HCT116 (cell line): ENCODE measurements around the gene BRMS1.

Experiments used
- POLR2A ChIP-seq: IDR thresholded peaks from 2 replicates; pipeline ENCODE4 v1.7.0; 2011; ENCODE audit warnings: borderline replicate concordance; ENCODE audit not compliant: insufficient read depth, insufficient read length; ENCODE audit errors: extremely low read depth
- SIN3A ChIP-seq: IDR thresholded peaks from 2 replicates; pipeline ENCODE4 v1.6.1; 2012; ENCODE audit warnings: low read depth
- TCF7L2 ChIP-seq: IDR thresholded peaks from 2 replicates; pipeline ENCODE4 v1.7.0; 2011; ENCODE audit warnings: borderline replicate concordance, inconsistent platforms; ENCODE audit not compliant: insufficient read depth, insufficient read length; ENCODE audit errors: extremely low read depth
- YY1 ChIP-seq: IDR thresholded peaks from 2 replicates; pipeline ENCODE4 v1.6.1; 2011; ENCODE audit warnings: low read length, low read depth, moderate library complexity, mild to moderate bottlenecking; ENCODE audit not compliant: insufficient replicate concordance; ENCODE audit errors: extremely low read depth
- TF ChIP-seq, protein P1 (sequence below): IDR thresholded peaks from 2 replicates; pipeline ENCODE4 v1.6.1; 2012
- TF ChIP-seq, protein P2 (sequence below), 3 experiments: fragments of 200-600 bp in 1 of 3; sonication (generic) in 1 of 3; IDR thresholded peaks in 2 of 3; conservative IDR thresholded peaks in 1 of 3; 2 replicates each; pipeline ENCODE4 v1.5.1; 2012 to 2017; ENCODE audit warnings: low read depth in 2 of 3, low read length in 2 of 3, antibody characterized with exemption in 1 of 3, borderline replicate concordance in 1 of 3, control low read depth in 1 of 3, mild to moderate bottlenecking in 1 of 3, mixed read lengths in 1 of 3, mixed run types in 1 of 3, moderate library complexity in 1 of 3; ENCODE audit not compliant: insufficient read depth in 1 of 3
- TF ChIP-seq, protein P3 (sequence below): IDR thresholded peaks from 2 replicates; pipeline ENCODE4 v1.6.1; 2012; ENCODE audit warnings: low read depth
- TF ChIP-seq, protein P4 (sequence below): IDR thresholded peaks from 2 replicates; pipeline ENCODE4 v1.6.1; 2011; ENCODE audit warnings: mild to moderate bottlenecking, low read length, moderate library complexity; ENCODE audit not compliant: insufficient replicate concordance; ENCODE audit errors: extremely low read depth

DNA sequence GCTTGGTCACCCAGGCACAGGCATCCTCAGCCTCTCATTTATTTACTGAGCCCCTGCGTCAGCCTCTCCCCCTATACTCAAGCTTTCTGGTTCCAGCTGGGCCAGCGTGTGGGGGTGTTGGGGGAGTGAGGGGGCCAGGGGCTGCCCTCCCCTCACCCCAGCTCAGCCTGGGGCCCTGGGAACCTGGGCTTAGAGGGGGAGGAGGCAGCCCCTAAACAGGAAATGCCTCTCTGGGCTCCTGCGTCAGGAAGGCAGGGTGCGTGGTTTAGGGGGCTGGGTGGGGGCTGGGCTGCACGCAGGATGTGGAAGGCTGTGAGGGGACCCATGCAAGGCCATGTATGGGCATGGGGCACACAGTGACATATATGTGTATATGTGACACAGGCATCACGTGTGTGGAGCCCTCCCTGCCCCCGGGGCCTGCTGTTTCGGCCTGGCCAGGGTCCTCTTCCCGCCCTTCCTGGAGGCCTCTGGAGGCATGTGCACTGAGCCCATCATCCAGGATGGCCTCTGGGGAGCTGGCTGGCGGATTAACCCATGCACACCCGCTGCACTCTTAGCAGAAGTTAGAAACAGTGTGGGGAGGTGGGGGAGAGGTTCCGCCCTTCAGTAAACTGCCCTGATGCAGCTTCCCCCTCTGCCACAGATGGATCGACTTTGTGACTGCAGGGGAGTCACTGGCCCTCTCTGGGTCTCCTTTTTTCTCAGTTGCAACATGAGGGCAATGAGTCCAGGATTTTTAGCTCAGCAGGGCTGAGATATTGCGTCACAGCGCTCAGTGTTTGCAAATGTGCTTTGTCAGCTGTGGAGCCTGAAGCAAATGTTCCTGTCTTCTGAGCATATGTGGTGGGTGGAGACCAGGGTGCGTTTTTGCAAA lies 26.9 kb downstream of the BRMS1 start:
- TF ChIP-seq, protein P1, sequence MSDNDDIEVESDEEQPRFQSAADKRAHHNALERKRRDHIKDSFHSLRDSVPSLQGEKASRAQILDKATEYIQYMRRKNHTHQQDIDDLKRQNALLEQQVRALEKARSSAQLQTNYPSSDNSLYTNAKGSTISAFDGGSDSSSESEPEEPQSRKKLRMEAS, result no peak
- TF ChIP-seq POLR2A, result no peak
- no peak for TF ChIP-seq SIN3A
- TF ChIP-seq TCF7L2, result no peak
- TF ChIP-seq, protein P2, sequence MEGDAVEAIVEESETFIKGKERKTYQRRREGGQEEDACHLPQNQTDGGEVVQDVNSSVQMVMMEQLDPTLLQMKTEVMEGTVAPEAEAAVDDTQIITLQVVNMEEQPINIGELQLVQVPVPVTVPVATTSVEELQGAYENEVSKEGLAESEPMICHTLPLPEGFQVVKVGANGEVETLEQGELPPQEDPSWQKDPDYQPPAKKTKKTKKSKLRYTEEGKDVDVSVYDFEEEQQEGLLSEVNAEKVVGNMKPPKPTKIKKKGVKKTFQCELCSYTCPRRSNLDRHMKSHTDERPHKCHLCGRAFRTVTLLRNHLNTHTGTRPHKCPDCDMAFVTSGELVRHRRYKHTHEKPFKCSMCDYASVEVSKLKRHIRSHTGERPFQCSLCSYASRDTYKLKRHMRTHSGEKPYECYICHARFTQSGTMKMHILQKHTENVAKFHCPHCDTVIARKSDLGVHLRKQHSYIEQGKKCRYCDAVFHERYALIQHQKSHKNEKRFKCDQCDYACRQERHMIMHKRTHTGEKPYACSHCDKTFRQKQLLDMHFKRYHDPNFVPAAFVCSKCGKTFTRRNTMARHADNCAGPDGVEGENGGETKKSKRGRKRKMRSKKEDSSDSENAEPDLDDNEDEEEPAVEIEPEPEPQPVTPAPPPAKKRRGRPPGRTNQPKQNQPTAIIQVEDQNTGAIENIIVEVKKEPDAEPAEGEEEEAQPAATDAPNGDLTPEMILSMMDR (IDR thresholded peaks at IDR 0.05 in 2 of 3, conservative IDR thresholded peaks at IDR 0.05 in 1 of 3; ENCODE audit: borderline replicate concordance in 1 of 3, insufficient read depth in 1 of 3, low read depth in 2 of 3, low read length in 2 of 3), result no peak
- no peak for TF ChIP-seq YY1
- TF ChIP-seq, protein P3, sequence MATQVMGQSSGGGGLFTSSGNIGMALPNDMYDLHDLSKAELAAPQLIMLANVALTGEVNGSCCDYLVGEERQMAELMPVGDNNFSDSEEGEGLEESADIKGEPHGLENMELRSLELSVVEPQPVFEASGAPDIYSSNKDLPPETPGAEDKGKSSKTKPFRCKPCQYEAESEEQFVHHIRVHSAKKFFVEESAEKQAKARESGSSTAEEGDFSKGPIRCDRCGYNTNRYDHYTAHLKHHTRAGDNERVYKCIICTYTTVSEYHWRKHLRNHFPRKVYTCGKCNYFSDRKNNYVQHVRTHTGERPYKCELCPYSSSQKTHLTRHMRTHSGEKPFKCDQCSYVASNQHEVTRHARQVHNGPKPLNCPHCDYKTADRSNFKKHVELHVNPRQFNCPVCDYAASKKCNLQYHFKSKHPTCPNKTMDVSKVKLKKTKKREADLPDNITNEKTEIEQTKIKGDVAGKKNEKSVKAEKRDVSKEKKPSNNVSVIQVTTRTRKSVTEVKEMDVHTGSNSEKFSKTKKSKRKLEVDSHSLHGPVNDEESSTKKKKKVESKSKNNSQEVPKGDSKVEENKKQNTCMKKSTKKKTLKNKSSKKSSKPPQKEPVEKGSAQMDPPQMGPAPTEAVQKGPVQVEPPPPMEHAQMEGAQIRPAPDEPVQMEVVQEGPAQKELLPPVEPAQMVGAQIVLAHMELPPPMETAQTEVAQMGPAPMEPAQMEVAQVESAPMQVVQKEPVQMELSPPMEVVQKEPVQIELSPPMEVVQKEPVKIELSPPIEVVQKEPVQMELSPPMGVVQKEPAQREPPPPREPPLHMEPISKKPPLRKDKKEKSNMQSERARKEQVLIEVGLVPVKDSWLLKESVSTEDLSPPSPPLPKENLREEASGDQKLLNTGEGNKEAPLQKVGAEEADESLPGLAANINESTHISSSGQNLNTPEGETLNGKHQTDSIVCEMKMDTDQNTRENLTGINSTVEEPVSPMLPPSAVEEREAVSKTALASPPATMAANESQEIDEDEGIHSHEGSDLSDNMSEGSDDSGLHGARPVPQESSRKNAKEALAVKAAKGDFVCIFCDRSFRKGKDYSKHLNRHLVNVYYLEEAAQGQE, result no peak
- TF ChIP-seq, protein P4, sequence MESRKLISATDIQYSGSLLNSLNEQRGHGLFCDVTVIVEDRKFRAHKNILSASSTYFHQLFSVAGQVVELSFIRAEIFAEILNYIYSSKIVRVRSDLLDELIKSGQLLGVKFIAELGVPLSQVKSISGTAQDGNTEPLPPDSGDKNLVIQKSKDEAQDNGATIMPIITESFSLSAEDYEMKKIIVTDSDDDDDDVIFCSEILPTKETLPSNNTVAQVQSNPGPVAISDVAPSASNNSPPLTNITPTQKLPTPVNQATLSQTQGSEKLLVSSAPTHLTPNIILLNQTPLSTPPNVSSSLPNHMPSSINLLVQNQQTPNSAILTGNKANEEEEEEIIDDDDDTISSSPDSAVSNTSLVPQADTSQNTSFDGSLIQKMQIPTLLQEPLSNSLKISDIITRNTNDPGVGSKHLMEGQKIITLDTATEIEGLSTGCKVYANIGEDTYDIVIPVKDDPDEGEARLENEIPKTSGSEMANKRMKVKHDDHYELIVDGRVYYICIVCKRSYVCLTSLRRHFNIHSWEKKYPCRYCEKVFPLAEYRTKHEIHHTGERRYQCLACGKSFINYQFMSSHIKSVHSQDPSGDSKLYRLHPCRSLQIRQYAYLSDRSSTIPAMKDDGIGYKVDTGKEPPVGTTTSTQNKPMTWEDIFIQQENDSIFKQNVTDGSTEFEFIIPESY, result no peak
